ENCODE data around the gene ITPR1.

GRCh38 chr3:4884888-4885287 lies 391.7 kb downstream of the ITPR1 start:
- TF ChIP-seq CTCF (IDR thresholded peaks at IDR 0.05) (no peak), POLR2A (IDR thresholded peaks at IDR 0.05) (no peak)

Measured in thyroid gland (tissue), 4 donors.